HG03045 (cell line): ENCODE results near the gene AGAP1.

Experiments used
- ATAC-seq: cut with Tn5 transposase; IDR thresholded peaks from one replicate; pipeline ENCODE4 v1.9.1; 2021; ENCODE audit warnings: mild to moderate bottlenecking, moderate library complexity; ENCODE audit not compliant: unreplicated experiment

The AGAP1 gene

GRCh38 chr2:235725016-235725489 is 231.2 kb downstream of the AGAP1 start:
- no peak for ATAC-seq

GRCh38 chr2:235725841-235726240 is 232.0 kb downstream of the AGAP1 start:
- no peak for ATAC-seq

GRCh38 chr2:235726554-235726953 is 232.7 kb downstream of the AGAP1 start:
- no peak for ATAC-seq

- ATAC-seq: no peak
These were observed 233.3 kb downstream of the AGAP1 start for GRCh38 chr2:235727174-235727573.

- ATAC-seq: no peak
These were observed 234.3 kb downstream of the AGAP1 start for GRCh38 chr2:235727891-235728799.

GRCh38 chr2:235728800-235729556 is 235.1 kb downstream of the AGAP1 start:
- no peak for ATAC-seq

- no peak for ATAC-seq
These were observed 235.7 kb downstream of the AGAP1 start for GRCh38 chr2:235729557-235729947.

DNA sequence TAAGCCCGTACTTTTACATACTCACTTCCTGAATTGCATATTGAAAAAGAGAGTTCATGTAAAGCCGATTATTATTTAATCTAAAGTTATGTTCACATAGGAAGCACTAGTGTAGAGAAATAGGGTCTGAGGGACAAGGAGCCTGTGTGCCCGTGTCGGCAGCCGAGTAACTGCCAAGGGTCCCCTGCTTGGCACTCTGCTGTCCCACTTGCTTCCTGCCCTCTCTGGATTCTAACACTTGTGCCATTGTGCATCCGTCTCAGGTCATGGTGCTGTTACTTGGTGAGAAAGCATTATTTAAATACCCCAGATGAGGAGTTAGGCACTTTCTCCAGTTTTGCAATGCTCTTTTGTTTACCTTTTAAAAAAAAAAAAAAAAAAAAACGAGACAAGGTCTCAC is 236.3 kb downstream of the AGAP1 start:
- ATAC-seq: no peak

DNA sequence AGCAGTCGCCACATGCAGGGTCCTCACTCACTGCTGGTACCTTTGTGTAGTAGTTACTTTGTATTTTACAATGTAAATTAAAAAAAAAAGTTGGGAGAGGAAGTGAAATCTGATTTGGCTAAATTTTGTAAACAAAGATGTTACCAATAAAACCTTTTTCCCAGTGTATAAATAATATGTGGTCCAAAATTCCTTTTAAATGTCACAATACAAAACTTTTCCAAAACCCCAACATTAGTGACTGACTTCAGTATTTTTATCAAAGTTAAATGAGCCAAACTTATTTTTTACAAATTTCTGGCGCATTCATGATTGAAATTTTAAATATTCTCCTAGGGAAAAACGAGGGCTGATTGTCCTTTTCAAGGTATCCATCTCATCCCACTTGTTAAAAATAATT is 239.9 kb downstream of the AGAP1 start:
- no peak for ATAC-seq

- no peak for ATAC-seq
These were observed 240.3 kb downstream of the AGAP1 start for GRCh38 chr2:235734168-235734567.

GRCh38 chr2:235734688-235735231 is 240.9 kb downstream of the AGAP1 start:
- ATAC-seq: no peak

DNA sequence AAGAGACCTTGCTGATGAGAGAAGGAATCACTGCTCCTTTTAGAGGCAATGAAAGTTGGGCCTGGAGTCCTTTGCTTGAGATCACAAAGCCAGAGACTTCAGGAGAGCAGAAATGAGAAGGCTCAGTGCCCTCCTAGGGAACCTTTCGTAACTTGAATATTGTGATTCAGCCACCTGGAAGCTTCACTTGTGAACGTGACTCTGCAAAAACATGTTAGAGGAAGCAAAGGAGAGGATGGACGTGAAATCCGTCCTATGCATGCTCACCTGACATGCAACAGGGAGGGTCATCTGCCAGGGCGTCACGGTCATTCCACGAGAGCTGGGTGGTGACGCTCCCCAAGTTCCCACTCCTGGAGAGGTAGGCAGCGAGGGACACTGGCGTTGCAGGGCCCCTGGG is 243.6 kb downstream of the AGAP1 start:
- ATAC-seq: no peak

DNA sequence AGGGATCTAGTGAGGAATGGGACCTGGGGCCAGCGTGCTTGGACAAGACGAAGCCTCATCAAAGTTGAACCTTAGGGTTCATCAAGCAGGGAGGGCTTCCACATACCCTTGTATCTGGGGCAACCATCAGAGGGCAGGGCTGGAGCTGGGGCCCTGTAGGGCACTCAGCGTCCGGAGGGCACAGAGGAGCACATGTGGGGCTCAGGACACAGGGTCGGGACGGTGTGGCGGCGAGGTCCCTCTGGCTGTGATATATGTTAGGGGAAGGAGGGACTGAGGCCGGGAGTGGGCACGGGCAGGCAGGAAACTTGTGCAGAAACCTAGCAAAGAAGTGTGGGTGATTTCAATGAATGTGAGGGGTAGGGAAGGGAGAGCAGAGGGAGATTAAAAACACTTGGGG is 244.0 kb downstream of the AGAP1 start:
- no peak for ATAC-seq

DNA sequence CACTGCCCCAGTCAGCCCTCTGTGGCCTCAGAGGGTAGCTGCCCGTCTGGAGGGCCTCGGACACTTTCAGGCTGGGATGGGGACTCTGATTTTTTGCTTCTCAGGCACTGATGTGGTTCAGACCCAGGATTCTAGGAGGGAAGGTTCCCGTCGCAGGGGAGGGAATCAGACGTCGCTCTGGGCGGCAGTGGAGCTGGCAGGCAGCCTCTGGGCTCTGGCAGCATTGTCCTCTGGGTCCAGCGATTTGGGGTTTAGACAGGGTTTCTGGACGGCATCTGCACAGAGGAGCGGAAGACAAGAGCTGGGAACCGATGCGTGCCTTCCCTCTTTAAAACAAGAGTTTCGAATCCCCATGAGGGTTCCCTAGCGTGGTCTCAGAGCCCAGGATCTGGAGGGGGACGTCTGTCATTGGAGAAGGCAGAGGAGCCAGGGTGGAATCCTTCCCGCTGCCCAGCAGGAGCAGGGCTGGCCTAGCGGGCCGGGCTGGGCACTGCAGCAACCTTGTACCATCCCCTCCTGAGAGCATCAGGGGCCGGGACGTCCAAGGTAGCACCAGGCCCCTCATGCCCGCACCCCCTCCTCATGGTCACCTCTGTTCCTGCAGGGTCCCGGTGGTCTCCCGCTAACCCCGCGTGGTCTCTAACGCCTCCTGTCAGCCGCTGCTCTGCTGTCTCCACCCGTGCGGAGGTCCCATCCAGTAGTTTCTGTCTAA is 246.0 kb downstream of the AGAP1 start:
- ATAC-seq: no peak

DNA sequence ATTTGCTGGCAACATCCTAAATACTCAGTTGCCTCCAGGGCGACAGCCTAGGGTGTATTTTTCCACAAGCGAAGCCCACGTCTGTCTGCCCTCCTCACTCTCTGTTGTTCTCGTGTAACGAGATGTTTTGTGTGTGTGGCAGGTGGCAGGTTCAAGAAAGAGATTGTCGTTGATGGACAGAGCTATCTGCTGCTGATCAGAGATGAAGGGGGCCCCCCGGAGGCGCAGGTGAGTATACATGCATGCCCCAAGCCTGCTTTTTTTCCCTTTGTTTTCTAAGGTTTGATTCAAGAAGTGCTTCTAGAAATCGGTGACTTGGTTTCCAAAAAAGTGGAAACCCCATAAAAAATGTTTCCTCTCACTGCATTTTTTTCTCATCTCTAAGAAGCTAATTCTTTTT is 247.0 kb downstream of the AGAP1 start:
- ATAC-seq: no peak

DNA sequence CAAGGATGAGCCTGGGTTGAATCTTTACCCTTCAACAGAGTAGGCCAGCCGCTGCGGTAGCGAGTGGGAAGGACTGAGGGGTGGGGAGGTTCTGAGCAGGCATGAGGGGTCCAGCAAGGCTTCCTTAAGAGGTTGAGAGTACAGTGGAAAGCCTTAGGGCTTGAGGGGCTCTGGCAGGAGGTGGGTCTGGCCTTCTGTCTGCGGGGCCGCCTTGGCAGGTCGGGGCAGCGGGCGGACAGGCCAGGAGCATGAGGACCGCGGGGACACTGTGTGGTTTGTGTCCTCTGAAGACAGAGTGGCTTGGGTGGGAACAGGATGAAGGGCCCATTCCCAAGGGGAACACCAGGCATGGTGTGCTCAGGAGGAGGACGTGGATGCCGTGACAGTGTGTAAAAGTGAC is 250.3 kb downstream of the AGAP1 start:
- no peak for ATAC-seq

DNA sequence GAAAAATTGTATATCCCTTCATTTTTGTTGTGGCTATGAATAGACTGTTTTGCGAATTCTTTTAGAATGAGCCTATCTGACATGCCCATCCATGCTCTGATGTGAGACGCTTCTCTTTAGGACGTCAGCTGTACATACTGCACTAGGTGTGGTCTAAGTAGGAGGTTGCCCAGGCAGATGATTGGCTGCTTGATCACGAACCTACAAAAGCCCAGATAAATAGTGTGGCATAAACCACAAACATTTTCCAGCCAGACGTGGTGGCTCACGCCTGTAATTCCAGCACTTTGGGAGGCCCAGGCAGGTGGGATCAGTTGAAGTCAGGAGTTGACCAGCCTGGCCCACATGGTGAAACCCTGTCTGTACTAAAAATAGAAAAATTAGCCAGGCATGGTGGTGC is 251.8 kb downstream of the AGAP1 start:
- ATAC-seq: no peak

GRCh38 chr2:235746257-235746934 is 252.6 kb downstream of the AGAP1 start:
- ATAC-seq: no peak

DNA sequence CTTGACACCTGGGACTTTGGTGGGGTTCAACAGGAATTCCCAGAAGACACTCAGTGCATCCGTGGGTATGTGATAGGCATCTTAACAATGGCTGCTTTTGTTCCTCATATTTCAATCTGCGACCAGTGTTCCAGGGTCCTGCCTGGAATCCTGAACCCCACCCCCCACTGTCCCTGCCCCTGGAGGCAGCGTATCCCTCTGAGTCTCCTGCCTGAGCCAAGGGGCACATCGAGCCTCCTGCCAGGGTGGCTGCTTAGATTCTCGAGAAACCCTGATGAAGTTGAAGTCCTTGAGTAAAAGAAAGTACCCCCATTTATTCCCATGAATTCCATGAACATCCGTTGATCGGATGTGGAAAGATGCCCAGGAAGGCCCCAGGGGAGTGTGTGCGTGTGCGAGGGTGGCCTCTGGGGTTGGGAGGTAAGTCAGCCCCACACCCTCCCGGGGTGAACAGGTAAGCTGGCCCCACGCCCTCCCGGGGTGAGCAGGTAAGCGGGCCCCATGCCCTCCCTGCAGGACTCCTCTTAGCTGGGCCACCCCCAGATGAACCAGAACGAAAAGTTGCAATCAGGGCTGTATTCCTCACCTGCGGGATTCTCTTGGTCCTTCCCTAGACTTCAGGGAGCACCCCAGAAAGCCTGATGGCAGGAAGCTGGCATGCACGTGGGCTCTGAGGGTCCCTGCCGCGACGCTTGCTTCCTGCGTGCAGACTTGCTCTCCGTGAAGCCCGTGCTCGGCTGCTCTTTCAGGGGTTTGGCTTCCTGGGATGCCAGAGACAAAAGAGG is 253.3 kb downstream of the AGAP1 start:
- ATAC-seq: no peak

DNA sequence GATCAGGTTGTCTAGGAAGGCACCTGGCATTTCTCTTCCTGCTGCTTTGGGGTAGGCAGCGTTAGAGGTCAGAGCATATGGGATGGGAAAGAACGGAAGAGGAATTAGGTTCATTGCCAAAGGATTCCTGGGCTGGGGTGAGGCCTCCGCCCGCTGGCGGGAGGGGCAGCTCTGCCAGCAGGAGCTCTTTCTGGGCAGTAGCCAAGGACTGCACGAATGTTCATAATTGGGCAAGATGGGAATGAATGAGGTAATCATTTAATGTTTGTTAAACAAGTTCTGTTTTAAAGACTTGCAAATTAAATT is 253.9 kb downstream of the AGAP1 start:
- ATAC-seq: no peak
